ENCODE data around the gene CABP4.
A peak's percentile ranks its signal among the peaks of the same experiment; 100 is the strongest.

Gene CABP4

DNA sequence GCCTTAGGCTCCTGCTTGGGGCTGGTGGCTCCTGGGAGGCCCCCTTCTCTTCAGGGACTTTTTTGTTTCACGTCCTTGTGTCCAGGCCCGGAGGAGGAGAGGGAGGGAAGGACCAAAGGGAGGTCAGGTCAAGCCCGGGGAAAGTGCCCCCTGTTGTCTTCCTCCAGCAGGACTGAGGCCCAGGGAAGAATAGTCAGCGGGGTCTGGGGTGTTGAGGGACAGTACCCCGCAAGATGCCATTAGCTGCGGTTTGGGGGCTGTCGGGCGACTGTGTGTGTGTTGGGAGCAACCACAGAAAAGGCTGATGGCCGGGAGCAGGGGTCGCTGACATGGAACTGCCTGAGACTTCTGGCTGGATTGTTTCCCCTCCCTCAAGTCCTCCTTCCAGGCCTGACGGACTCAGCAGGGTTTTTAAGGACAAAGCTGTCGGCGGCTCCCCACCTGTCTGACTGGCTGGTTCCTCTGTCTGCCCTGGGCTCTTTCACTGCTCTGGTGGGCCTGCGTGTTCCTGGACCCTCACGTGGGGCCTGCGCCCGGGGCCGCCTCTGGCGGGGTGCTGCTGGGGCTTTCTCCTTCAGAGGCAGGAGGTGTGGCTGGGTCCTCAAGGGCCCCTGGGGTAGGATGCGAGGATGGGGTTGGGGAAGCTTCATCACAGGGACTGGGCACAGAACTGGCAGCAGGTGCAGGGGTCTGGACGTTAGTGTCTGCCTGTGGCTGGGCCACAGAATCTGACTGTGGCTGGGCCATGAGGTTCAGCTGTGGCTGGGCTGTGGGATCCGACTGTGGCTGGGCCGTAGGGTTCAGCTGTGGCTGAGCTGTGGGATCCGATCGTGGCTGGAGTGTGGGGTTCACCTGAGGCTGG, 4.1 kb upstream of the CABP4 start:
- H3K4me1 ChIP-seq (ENCODE audit: insufficient read depth, low read length): no peaks in the 10 kb centered on the region
- H3K27me3 ChIP-seq (ENCODE audit: control insufficient read depth in 1 of 2, insufficient read depth in 2 of 2, low read length in 2 of 2): no peaks in the 10 kb centered on the region
- H3K36me3 ChIP-seq (ENCODE audit: insufficient read depth, low read length): no peaks in the 10 kb centered on the region
- H3K27ac ChIP-seq (ENCODE audit: low read depth, low read length): no peak overlapping the region
- H3K4me3 ChIP-seq (ENCODE audit: low read depth in 1 of 2, low read length in 2 of 2): no peak overlapping the region
- no peaks in the 10 kb centered on the region for H3K9me3 ChIP-seq (ENCODE audit: low read length)
- H3K9ac ChIP-seq (ENCODE audit: low read length): no peak overlapping the region

- Histone ChIP-seq H3K27me3 (ENCODE audit: control insufficient read depth in 1 of 2, insufficient read depth in 2 of 2, low read length in 2 of 2) (no peaks in the 10 kb centered on the region), H3K27ac (ENCODE audit: low read depth, low read length) (no peak overlapping the region), H3K4me1 (ENCODE audit: insufficient read depth, low read length) (no peaks in the 10 kb centered on the region), H3K36me3 (ENCODE audit: insufficient read depth, low read length) (no peaks in the 10 kb centered on the region), H3K9me3 (ENCODE audit: low read length) (no peaks in the 10 kb centered on the region), H3K4me3 (ENCODE audit: low read depth in 1 of 2, low read length in 2 of 2) (no peak overlapping the region), H3K9ac (ENCODE audit: low read length) (no peak overlapping the region)
Observed at GRCh38 chr11:67451658-67451976, 3.5 kb upstream of the CABP4 start.

GRCh38 chr11:67452141-67452952, 2.8 kb upstream of the CABP4 start, which contains the start of gene GPR152:
Gene GPR152 (minus strand): TSS chr11:67452729. CDS start chr11:67452724, 5 bp downstream.
- H3K4me3 ChIP-seq (ENCODE audit: low read depth in 1 of 2, low read length in 2 of 2): no peak within 1 kb of the TSS
- no peaks in the 10 kb centered on the region for H3K27me3 ChIP-seq (ENCODE audit: control insufficient read depth in 1 of 2, insufficient read depth in 2 of 2, low read length in 2 of 2)
- H3K36me3 ChIP-seq (ENCODE audit: insufficient read depth, low read length): no peaks in the 10 kb centered on the region
- H3K27ac ChIP-seq (ENCODE audit: low read depth, low read length): no peak within 1 kb of the TSS
- H3K9ac ChIP-seq (ENCODE audit: low read length): no peak within 1 kb of the TSS
- H3K9me3 ChIP-seq (ENCODE audit: low read length): no peaks in the 10 kb centered on the region
- H3K4me1 ChIP-seq (ENCODE audit: insufficient read depth, low read length): no peaks in the 10 kb centered on the region

- Histone ChIP-seq H3K9me3 (ENCODE audit: low read length) (no peaks in the 10 kb centered on the region), H3K9ac (ENCODE audit: low read length) (no peak overlapping the region), H3K4me3 (ENCODE audit: low read depth in 1 of 2, low read length in 2 of 2) (no peak overlapping the region), H3K27ac (ENCODE audit: low read depth, low read length) (no peak overlapping the region), H3K36me3 (ENCODE audit: insufficient read depth, low read length) (no peaks in the 10 kb centered on the region), H3K27me3 (ENCODE audit: control insufficient read depth in 1 of 2, insufficient read depth in 2 of 2, low read length in 2 of 2) (no peaks in the 10 kb centered on the region), H3K4me1 (ENCODE audit: insufficient read depth, low read length) (no peaks in the 10 kb centered on the region)
Observed at GRCh38 chr11:67453816-67454732, 1.1 kb upstream of the CABP4 start.

DNA sequence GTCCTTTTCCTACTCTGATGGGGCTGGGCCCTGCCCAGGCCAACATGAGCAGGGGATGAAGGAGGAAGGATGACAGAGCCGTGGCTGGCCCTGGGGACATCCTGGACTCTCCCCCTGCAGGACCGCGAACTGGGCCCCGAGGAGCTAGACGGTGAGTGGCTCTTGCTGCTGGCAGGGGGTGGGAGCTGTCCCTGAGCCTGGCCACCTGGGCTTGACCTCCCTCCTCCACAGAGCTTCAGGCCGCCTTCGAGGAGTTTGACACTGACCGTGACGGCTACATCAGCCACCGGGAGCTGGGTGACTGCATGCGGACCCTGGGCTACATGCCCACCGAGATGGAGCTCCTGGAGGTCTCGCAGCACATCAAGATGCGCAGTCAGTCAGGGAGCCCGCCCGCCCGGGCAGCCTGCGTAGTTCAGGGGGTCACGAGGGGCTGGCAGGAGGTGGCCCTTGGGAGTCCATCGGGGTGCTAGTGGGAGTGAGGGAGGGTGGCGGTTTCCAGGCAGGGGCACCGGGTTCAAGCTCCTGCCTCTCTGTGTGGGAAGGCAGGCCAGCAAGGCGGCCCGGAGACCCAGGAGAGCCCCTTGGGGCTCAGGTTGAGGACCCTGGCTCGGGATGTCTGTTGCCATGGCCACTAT, 1.0 kb downstream of the CABP4 start:
- Histone ChIP-seq H3K27ac (ENCODE audit: low read depth, low read length) (no peak overlapping the region), H3K36me3 (ENCODE audit: insufficient read depth, low read length) (no peaks in the 10 kb centered on the region), H3K4me3 (ENCODE audit: low read depth in 1 of 2, low read length in 2 of 2) (no peak overlapping the region), H3K4me1 (ENCODE audit: insufficient read depth, low read length) (no peaks in the 10 kb centered on the region), H3K9ac (ENCODE audit: low read length) (no peak overlapping the region), H3K9me3 (ENCODE audit: low read length) (no peaks in the 10 kb centered on the region), H3K27me3 (ENCODE audit: control insufficient read depth in 1 of 2, insufficient read depth in 2 of 2, low read length in 2 of 2) (no peaks in the 10 kb centered on the region)

DNA sequence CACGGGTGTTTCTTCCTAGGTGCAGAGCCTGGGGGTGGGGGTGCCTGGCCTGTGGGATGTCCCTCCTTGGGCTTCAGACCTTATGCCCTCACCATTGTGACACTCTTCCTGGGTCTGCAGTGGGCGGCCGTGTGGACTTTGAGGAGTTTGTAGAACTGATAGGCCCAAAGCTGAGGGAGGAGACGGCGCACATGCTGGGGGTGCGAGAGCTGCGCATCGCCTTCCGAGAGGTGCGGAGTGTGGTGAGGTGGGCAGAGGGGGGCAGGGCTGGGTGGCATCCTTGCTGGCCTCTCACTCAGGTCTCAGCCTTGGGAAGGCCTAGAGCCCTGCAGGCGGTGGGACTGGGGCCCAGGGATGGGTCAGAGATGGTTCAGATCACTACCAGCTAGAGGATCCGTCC, 2.3 kb downstream of the CABP4 start:
- Histone ChIP-seq H3K36me3 (ENCODE audit: insufficient read depth, low read length) (no peaks in the 10 kb centered on the region), H3K4me1 (ENCODE audit: insufficient read depth, low read length) (no peaks in the 10 kb centered on the region), H3K9ac (ENCODE audit: low read length) (no peak overlapping the region), H3K4me3 (ENCODE audit: low read depth in 1 of 2, low read length in 2 of 2) (no peak overlapping the region), H3K27me3 (ENCODE audit: control insufficient read depth in 1 of 2, insufficient read depth in 2 of 2, low read length in 2 of 2) (no peaks in the 10 kb centered on the region), H3K27ac (ENCODE audit: low read depth, low read length) (no peak overlapping the region), H3K9me3 (ENCODE audit: low read length) (no peaks in the 10 kb centered on the region)

DNA sequence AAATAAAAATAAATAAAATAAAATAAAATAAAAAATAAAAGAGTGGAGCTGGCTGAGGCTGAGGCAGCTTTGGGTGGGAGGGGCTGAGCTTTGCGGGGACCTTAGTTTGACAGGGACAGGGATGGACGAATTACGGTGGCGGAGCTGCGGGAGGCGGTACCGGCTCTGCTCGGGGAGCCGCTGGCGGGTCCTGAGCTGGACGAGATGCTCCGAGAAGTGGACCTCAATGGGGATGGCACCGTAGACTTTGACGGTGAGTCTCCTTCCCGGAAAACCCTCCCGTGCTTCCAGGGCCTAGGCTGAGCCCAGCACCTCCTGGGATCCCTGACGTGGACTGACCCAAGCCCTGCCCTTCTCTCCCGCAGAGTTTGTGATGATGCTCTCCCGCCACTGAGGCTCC, 3.1 kb downstream of the CABP4 start:
- H3K9ac ChIP-seq (ENCODE audit: low read length): no peak overlapping the region
- H3K9me3 ChIP-seq (ENCODE audit: low read length): no peaks in the 10 kb centered on the region
- no peaks in the 10 kb centered on the region for H3K36me3 ChIP-seq (ENCODE audit: insufficient read depth, low read length)
- H3K4me3 ChIP-seq (ENCODE audit: low read depth in 1 of 2, low read length in 2 of 2): no peak overlapping the region
- H3K27me3 ChIP-seq (ENCODE audit: control insufficient read depth in 1 of 2, insufficient read depth in 2 of 2, low read length in 2 of 2): no peaks in the 10 kb centered on the region
- no peaks in the 10 kb centered on the region for H3K4me1 ChIP-seq (ENCODE audit: insufficient read depth, low read length)
- H3K27ac ChIP-seq (ENCODE audit: low read depth, low read length): no peak overlapping the region

DNA sequence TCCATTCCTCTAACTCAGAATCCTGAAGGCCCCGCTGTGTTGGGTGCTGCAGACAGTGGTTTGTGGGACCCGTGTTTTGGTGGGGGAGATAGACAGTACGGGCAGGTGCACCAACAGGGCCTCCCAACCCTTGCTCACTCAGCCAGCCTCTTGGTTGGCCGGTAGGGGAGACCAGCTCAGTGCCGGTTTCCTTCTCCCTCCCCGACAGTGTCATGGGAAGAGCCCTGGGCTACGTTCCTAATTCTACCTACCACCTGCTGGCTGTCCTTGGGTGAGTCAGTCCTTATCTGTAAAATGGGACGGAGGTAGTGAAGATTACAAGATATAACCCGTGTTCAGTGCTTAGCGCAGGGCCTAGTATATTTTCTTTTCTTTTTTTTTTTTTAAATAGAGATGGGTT, 8.0 kb downstream of the CABP4 start:
- no peak overlapping the region for H3K9ac ChIP-seq (ENCODE audit: low read length)
- H3K27me3 ChIP-seq (ENCODE audit: control insufficient read depth in 1 of 2, insufficient read depth in 2 of 2, low read length in 2 of 2): no peaks in the 10 kb centered on the region
- no peak overlapping the region for H3K27ac ChIP-seq (ENCODE audit: low read depth, low read length)
- no peaks in the 10 kb centered on the region for H3K36me3 ChIP-seq (ENCODE audit: insufficient read depth, low read length)
- no peaks in the 10 kb centered on the region for H3K9me3 ChIP-seq (ENCODE audit: low read length)
- H3K4me1 ChIP-seq (ENCODE audit: insufficient read depth, low read length): peaks cover 31% of the 10 kb centered on the region
- H3K4me3 ChIP-seq (ENCODE audit: low read depth in 1 of 2, low read length in 2 of 2): no peak overlapping the region

GRCh38 chr11:67463680-67464410, 8.7 kb downstream of the CABP4 start:
- Histone ChIP-seq H3K4me3 (ENCODE audit: low read depth in 1 of 2, low read length in 2 of 2) (peak overlapping the region; percentile 34 to 74), H3K9ac (ENCODE audit: low read length) (peak overlapping the region; percentile 76), H3K9me3 (ENCODE audit: low read length) (no peaks in the 10 kb centered on the region)

GRCh38 chr11:67464411-67465188, 9.4 kb downstream of the CABP4 start:
- Histone ChIP-seq H3K27ac (ENCODE audit: low read depth, low read length) (peak overlapping the region; percentile 84), H3K36me3 (ENCODE audit: insufficient read depth, low read length) (no peaks in the 10 kb centered on the region), H3K9me3 (ENCODE audit: low read length) (no peaks in the 10 kb centered on the region), H3K4me3 (ENCODE audit: low read depth in 1 of 2, low read length in 2 of 2) (peak overlapping the region; percentile 38 to 74), H3K9ac (ENCODE audit: low read length) (peak overlapping the region; percentile 80), H3K27me3 (ENCODE audit: control insufficient read depth in 1 of 2, insufficient read depth in 2 of 2, low read length in 2 of 2) (no peaks in the 10 kb centered on the region), H3K4me1 (ENCODE audit: insufficient read depth, low read length) (peaks cover 33% of the 10 kb centered on the region)

More at GRCh38 chr11:67463680-67464410, 8.7 kb downstream of the CABP4 start:
- Histone ChIP-seq H3K27me3 (ENCODE audit: control insufficient read depth in 1 of 2, insufficient read depth in 2 of 2, low read length in 2 of 2) (no peaks in the 10 kb centered on the region), H3K36me3 (ENCODE audit: insufficient read depth, low read length) (no peaks in the 10 kb centered on the region), H3K4me1 (ENCODE audit: insufficient read depth, low read length) (peaks cover 33% of the 10 kb centered on the region), H3K27ac (ENCODE audit: low read depth, low read length) (peak overlapping the region; percentile 84)
